ENCODE measurements around the gene LCE6A. TPM values are rescaled to one million over a fixed set of nuclear protein-coding genes. Genes with fewer than 3 reads are reported as not detected.

The LCE6A gene
- total and polyA plus RNA-seq, 9 of the 15 experiments (the other 6 are each of a cell fraction or from before 2014, with no cell fraction given), result not detected

DNA sequence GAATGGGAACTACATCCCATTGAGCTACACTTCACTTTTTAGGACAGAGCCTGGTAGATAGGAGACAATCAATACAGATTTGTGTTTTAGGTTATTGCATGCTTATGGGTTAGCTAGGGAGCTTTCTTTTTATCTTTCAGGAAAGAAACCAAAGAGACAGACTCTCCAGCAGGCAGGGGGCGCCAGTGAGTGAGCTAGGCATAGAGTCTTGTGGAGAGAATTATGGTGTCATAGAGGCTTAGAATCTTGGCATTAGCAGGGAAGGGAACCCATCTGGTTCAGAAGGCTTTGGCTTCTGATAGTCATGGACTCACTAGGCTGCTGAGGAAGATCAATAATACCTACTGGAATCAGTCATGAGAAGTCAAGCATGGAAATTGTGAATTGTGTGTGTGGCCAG lies 35.4 kb downstream of the LCE6A start, which contains the start of gene SMCP:
SMCP (plus strand) TSS at position 281 of the 400 bp plus-strand sequence. CDS start 6,101 bp downstream, outside the sequence.
- 0% methylated on average over 1 of the region's 1 CpG for WGBS (ENCODE audit: insufficient coverage, low coverage, missing lambda C conversion rate)
- Histone ChIP-seq H3K9me3 (replicated peaks; ENCODE audit: control insufficient read depth, insufficient read depth, low read depth, low read length) (no peaks in the 10 kb centered on the region), H3K4me3 (no peak within 1 kb of the TSS), H2AFZ (ENCODE audit: low read depth, low read length) (no peak within 1 kb of the TSS), H3K9ac (ENCODE audit: insufficient read depth in 1 of 2, low read depth in 2 of 2, low read length in 2 of 2) (no peak within 1 kb of the TSS), H3K4me1 (replicated peaks in 1 of 2; ENCODE audit: control insufficient read depth in 2 of 2, insufficient read depth in 2 of 2, low read length in 2 of 2) (no peaks in the 10 kb centered on the region), H4K20me1 (replicated peaks; ENCODE audit: control insufficient read depth, insufficient read depth, low read length) (no peaks in the 10 kb centered on the region), H3K36me3 (ENCODE audit: control insufficient read depth, insufficient read depth, low read length) (no peaks in the 10 kb centered on the region), H3K4me2 (ENCODE audit: insufficient read depth, low read length) (no peak within 1 kb of the TSS), H3K79me2 (ENCODE audit: control insufficient read depth, insufficient read depth, low read length) (no peaks in the 10 kb centered on the region), H3K27me3 (ENCODE audit: control insufficient read depth in 2 of 2, insufficient read depth in 2 of 2, low read length in 2 of 2) (peaks cover 0 to 3% of the 10 kb centered on the region in 2 experiments; a peak in 1 of 5 replicates), H3K9me1 (ENCODE audit: control insufficient read depth, insufficient read depth, low read length) (no peaks in the 10 kb centered on the region), H3K27ac (ENCODE audit: extremely low read depth, low read depth, low read length) (no peak within 1 kb of the TSS)
- peak; percentile 14 to 56 (median 26) for DNase-seq (ENCODE audit: extremely low read depth in 1 of 4, low spot score in 3 of 4)
- intact Hi-C loops (cut with micrococcal nuclease), result loop anchor here (5.0 to 10.0 kb wide), 2 partner anchors 39 to 347 kb away; no protein-coding TSS in a partner anchor
- no TSS peak for BruUV-seq (replicated peaks)
- no peak for ATAC-seq
- POLR2A ChIA-PET, result interaction anchor here (0.6 kb wide), 1 partner anchor 297 kb away, joined by 3 read pairs; no protein-coding TSS in a partner anchor
- FAIRE-seq, result no peak
- in situ Hi-C loops (cut with MboI), result loop anchor here (10.0 kb wide), 2 partner anchors 317 to 347 kb away; no protein-coding TSS in a partner anchor
- CTCF ChIA-PET (ENCODE audit: low intra/inter-chr PET ratio), result interaction anchor here (1.1 kb wide), 1 partner anchor 225 kb away, joined by 3 read pairs; no protein-coding TSS in a partner anchor
- TF ChIP-seq, protein P1, sequence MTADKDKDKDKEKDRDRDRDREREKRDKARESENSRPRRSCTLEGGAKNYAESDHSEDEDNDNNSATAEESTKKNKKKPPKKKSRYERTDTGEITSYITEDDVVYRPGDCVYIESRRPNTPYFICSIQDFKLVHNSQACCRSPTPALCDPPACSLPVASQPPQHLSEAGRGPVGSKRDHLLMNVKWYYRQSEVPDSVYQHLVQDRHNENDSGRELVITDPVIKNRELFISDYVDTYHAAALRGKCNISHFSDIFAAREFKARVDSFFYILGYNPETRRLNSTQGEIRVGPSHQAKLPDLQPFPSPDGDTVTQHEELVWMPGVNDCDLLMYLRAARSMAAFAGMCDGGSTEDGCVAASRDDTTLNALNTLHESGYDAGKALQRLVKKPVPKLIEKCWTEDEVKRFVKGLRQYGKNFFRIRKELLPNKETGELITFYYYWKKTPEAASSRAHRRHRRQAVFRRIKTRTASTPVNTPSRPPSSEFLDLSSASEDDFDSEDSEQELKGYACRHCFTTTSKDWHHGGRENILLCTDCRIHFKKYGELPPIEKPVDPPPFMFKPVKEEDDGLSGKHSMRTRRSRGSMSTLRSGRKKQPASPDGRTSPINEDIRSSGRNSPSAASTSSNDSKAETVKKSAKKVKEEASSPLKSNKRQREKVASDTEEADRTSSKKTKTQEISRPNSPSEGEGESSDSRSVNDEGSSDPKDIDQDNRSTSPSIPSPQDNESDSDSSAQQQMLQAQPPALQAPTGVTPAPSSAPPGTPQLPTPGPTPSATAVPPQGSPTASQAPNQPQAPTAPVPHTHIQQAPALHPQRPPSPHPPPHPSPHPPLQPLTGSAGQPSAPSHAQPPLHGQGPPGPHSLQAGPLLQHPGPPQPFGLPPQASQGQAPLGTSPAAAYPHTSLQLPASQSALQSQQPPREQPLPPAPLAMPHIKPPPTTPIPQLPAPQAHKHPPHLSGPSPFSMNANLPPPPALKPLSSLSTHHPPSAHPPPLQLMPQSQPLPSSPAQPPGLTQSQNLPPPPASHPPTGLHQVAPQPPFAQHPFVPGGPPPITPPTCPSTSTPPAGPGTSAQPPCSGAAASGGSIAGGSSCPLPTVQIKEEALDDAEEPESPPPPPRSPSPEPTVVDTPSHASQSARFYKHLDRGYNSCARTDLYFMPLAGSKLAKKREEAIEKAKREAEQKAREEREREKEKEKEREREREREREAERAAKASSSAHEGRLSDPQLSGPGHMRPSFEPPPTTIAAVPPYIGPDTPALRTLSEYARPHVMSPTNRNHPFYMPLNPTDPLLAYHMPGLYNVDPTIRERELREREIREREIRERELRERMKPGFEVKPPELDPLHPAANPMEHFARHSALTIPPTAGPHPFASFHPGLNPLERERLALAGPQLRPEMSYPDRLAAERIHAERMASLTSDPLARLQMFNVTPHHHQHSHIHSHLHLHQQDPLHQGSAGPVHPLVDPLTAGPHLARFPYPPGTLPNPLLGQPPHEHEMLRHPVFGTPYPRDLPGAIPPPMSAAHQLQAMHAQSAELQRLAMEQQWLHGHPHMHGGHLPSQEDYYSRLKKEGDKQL (CRISPR knock-in tag; IDR thresholded peaks at IDR 0.05; ENCODE audit: borderline replicate concordance), result no peak
- TF ChIP-seq NFYB (IDR thresholded peaks at IDR 0.05; ENCODE audit: extremely low read depth, insufficient read length), result no peak
- TF ChIP-seq ZNF75A (CRISPR knock-in tag; IDR thresholded peaks at IDR 0.05), result no peak
- no peak for TF ChIP-seq MEIS2 (IDR thresholded peaks at IDR 0.05; ENCODE audit: partially characterized antibody)
- TF ChIP-seq, protein P2, sequence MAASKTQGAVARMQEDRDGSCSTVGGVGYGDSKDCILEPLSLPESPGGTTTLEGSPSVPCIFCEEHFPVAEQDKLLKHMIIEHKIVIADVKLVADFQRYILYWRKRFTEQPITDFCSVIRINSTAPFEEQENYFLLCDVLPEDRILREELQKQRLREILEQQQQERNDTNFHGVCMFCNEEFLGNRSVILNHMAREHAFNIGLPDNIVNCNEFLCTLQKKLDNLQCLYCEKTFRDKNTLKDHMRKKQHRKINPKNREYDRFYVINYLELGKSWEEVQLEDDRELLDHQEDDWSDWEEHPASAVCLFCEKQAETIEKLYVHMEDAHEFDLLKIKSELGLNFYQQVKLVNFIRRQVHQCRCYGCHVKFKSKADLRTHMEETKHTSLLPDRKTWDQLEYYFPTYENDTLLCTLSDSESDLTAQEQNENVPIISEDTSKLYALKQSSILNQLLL (CRISPR knock-in tag; IDR thresholded peaks at IDR 0.05; ENCODE audit: borderline replicate concordance), result no peak
- TF ChIP-seq FOXM1 (IDR thresholded peaks at IDR 0.05; ENCODE audit: low read depth), result no peak
- TF ChIP-seq FOXM1 (CRISPR knock-in tag; IDR thresholded peaks at IDR 0.05; ENCODE audit: low read depth), result no peak
- TF ChIP-seq, protein P3, sequence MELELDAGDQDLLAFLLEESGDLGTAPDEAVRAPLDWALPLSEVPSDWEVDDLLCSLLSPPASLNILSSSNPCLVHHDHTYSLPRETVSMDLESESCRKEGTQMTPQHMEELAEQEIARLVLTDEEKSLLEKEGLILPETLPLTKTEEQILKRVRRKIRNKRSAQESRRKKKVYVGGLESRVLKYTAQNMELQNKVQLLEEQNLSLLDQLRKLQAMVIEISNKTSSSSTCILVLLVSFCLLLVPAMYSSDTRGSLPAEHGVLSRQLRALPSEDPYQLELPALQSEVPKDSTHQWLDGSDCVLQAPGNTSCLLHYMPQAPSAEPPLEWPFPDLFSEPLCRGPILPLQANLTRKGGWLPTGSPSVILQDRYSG (tag; conservative IDR thresholded peaks at IDR 0.05; ENCODE audit: low read depth), result no peak
- TF ChIP-seq, protein P4, sequence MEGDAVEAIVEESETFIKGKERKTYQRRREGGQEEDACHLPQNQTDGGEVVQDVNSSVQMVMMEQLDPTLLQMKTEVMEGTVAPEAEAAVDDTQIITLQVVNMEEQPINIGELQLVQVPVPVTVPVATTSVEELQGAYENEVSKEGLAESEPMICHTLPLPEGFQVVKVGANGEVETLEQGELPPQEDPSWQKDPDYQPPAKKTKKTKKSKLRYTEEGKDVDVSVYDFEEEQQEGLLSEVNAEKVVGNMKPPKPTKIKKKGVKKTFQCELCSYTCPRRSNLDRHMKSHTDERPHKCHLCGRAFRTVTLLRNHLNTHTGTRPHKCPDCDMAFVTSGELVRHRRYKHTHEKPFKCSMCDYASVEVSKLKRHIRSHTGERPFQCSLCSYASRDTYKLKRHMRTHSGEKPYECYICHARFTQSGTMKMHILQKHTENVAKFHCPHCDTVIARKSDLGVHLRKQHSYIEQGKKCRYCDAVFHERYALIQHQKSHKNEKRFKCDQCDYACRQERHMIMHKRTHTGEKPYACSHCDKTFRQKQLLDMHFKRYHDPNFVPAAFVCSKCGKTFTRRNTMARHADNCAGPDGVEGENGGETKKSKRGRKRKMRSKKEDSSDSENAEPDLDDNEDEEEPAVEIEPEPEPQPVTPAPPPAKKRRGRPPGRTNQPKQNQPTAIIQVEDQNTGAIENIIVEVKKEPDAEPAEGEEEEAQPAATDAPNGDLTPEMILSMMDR (IDR thresholded peaks at IDR 0.05 in 2 of 3, conservative IDR thresholded peaks at IDR 0.05 in 1 of 3; ENCODE audit: insufficient read depth in 2 of 3, low read depth in 1 of 3, low read length in 3 of 3), result peak; percentile 40 to 56 (median 49); a peak in 5 of 6 replicates
- TF ChIP-seq ZKSCAN8 (CRISPR knock-in tag; IDR thresholded peaks at IDR 0.05), result no peak
- 0 out of 2 replicates have a peak, but pooled peaks have one; percentile 27 for TF ChIP-seq SMC3 (conservative IDR thresholded peaks at IDR 0.05; ENCODE audit: insufficient read depth, low read depth, low read length)
